ENCODE measurements around the gene ZDHHC4.
"Not testable (repeated sequence)": the region's sequence is repeated elsewhere in the genome, so short reads cannot be mapped to it uniquely, and the experiment has no call there.

Gene ZDHHC4

DNA sequence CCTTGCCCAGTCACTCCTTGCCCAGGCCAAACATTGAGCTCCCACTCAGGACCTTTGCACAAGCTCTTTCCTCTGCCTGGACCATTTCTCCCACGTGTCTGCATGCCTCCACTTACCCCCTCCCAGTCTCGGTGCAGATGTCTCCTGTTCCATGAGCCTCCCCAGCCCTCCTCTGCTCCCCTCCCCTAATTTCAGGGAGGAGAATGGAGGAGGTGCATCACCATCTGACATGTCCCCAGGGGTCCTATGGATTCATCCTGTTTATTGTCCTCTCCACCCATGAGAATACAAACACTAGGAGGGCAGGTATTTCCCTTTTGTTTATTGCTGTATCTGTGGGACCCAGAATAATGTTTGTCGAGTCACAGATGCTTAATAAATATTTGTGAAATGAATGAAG lies 17.4 kb upstream of the ZDHHC4 start:
- FAIRE-seq = peak; percentile 86
- no peak for DNase-seq (ENCODE audit: low spot score)

DNA sequence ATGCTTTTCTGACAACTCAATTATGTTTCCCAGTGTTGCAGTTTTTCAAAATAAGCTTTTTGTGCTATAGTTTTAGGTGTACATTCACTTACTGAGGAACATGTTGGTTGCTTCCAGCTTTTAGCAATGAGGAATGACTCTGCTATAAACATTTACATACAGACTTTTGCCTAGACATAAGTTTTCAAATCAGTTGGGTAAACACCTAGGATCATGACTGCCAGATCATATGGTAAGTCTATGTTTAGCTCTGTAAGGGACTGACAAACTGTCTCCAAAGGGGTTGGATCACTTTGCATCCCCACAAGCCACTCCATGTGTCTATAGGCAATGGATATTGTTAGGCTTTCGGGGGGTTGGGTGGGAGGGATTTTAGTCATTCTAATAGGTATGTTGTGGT lies 15.1 kb upstream of the ZDHHC4 start:
- DNase-seq (ENCODE audit: low spot score) (no peak), FAIRE-seq (peak; percentile 68)

DNA sequence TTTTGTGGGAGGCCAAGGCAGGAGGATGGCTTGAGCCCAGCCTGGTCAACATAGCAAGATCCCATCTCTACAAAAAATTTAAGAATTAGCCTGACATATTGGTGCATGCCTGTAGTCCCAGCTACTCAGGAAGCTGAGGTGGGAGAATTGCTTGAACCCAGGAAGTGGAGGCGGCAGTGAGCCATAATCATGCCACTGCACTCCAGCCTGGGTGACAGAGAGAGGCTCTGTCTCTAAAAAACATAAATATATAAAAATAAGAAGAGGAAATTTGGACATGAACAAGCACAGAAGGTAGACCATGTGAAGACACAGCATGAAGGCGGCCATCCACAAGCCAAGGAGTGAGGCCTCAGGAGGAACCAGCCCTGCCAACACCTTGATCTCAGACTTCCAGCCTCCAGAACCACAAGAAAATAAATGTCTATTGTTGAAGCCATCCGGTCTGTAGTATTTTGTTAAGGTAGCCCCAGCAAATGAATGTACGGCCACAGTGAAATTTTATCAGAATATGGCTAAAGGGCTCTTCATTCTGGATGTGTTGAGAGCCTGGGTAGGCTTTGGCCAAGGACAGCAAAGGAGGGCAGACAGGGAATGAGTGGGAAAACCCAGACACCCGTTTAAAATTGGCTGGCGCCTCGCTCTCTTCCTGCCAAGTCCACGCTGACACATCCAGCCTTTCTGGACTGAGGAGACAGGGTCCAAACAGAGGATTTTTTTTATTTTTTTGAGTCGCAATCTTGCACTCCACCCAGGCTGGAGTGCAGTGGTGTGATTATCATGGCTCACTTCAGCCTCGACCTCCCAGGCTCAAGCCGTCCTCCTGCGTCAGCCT lies 13.1 kb upstream of the ZDHHC4 start:
- no peak for DNase-seq (ENCODE audit: low spot score)
- no peak for FAIRE-seq

DNA sequence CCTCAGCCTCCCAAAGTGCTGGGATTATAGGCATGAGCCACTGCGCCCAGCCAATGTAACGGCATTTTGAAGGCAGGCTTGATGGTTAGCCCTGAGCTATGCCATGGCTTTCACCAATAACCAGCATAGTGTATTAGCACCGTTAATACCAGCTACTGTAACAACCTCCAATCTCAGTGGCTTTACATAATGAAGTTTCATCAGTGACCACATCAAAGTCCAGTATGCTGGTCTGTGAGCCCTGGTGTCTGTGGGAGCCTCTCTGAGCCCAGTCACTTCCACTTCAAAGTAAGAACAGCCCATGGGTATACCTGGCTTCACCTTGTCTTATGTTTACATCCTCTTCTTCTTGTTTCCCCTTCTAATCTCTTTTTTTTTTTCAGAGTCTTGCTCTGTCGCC lies 11.6 kb upstream of the ZDHHC4 start:
- no peak for DNase-seq (ENCODE audit: low spot score)
- peak; percentile 35 for FAIRE-seq

DNA sequence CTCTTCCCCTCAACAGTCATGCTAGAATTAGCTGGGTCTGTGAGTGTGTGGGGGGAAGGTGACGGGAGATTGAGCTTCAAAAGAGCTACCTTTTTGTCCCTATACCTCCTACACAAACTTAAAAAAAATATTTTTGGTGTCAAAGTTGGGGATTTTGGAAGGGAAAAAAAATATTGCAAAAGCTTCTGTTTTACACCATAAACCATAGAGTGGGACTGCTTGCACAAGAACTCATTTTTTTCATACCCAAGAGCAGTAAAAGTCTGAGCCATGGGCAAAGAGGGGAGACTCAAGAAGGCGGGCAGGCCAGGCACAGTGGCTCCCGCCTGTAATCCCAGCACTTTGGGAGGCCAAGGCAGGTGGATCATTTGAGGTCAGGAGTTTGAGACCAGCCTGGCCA lies 9.4 kb upstream of the ZDHHC4 start:
- no peak for FAIRE-seq
- no peak for DNase-seq (ENCODE audit: low spot score)

DNA sequence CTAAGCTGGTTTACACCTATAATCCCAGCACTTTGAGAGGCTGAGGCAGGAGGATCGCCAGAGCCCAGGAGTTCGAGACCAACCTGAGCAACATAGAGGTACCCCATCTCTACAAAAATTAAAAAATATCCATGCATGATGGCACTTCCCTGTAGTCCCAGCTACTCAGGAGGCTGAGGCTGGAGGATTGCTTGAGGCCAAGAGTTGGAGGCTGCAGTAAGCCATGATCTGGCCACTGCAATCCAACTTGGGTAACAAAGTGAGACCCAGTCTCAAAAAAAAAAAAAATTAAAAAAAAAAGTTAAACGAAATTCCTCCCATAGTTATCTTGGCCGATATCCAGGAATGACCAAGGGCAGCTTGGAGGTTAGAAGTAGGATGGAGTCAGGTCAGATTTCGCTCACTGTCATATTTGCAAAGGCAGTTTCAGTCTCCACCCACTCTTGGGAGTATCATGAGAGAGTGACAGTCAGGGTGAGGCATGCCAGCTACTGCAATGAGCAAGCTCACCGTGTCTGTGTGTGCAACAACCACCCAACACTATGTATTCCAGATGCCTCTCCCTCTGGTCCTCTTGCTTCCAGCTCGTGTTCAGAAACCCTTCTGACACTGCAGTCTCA lies 6.0 kb upstream of the ZDHHC4 start:
- no peak for DNase-seq (ENCODE audit: low spot score)
- peak; percentile 96 for FAIRE-seq

DNA sequence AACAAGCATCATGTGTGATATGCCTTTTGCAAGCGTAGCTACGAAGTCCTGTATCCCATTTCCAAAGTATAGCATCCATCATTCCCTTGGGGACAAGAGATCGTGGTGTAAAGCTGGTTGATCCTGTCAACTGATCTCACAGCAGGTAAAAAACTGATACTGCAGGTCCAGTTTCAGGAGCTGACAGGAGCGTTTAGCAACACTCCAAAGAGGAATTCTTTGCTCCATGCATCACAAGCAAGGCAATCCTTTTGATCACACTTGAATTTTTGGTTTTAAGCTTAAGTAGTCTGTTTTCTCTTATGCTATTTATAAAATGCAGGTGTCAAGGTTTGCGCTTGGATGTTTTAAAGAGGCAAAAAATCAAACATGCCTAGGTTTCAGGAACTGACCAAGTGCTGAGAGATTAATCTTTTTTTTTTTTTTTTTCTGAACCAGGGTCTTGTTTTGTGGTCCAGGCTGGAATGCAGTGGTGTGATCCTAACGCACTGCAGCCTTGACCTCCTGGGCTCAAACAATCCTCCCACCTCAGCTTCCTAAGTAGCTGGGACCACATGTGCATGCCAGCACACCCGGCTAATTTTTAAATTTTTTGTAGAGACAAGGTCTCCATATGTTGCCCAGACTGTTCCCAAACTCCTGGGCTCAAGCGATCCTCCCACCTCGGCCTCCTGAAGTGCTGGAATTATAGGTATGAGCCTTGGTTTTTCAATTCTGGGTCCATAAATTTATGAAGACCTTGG lies 1.8 kb upstream of the ZDHHC4 start:
- no peak for DNase-seq (ENCODE audit: low spot score)
- FAIRE-seq = no peak

DNA sequence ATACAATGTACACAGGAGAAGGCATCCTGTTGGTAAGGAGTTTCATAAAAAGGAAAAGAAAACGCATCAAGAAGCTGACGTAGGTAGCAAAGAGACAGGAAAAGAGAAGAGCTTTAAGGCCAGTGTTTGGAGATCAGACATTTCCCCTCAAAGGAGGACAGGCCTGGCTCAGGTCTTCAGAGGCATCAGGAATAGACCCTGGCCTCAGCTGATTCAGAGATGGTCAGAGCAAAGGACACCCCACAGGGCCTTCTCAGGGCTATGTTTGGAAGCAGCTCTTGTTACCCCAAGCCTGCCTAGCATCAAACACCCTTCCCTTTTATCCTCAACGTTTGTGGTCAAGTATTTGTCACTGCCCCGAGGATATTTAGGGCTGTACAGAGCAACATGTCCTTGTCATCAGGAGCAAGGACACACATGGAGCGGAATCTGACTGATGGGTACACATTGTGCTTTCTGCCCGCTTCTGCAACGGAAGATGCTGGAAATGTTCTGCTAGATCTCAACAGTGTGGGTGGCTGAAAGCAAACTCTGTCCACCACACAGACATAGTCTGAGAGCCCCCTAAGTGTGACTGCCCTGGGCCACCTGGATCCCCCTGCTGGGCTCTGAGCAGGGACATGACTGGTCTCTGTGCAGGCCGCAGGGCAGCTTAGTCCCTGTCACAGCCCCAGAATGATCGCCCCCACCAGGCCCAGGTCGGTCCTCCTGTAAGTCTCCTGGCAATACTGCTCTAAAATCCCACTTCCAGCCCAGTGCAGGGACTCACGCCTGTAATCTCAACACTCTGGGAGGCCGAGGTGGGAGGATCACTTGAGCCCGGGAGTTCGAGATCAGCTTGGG lies 1.0 kb upstream of the ZDHHC4 start:
- DNase-seq (ENCODE audit: low spot score) (no peak), FAIRE-seq (peak; percentile 95)

DNA sequence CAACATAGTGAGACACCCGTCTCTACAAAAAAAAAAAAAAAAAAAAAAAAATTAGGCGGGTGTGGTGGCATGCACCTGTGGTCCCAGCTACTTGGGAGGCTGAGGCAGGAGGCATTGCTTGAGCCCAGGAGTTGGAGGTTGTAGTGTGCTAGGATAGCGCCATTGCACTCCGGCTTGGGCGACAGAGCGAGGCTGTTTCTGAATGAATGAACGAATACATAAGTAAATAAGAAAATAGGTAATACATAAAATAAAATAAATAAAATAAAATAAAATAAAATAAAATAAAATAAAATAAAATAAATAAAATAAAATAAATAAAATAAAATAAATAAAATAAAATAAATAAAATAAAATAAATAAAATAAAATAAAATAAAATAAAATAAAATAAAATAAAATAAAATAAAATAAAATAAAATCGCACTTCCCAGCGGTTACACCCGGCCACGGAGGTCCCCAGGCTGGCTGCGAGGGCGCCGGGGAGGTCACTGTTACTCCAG lies 336 bp upstream of the ZDHHC4 start:
- DNase-seq (ENCODE audit: low spot score); FAIRE-seq: not testable (repeated sequence)

DNA sequence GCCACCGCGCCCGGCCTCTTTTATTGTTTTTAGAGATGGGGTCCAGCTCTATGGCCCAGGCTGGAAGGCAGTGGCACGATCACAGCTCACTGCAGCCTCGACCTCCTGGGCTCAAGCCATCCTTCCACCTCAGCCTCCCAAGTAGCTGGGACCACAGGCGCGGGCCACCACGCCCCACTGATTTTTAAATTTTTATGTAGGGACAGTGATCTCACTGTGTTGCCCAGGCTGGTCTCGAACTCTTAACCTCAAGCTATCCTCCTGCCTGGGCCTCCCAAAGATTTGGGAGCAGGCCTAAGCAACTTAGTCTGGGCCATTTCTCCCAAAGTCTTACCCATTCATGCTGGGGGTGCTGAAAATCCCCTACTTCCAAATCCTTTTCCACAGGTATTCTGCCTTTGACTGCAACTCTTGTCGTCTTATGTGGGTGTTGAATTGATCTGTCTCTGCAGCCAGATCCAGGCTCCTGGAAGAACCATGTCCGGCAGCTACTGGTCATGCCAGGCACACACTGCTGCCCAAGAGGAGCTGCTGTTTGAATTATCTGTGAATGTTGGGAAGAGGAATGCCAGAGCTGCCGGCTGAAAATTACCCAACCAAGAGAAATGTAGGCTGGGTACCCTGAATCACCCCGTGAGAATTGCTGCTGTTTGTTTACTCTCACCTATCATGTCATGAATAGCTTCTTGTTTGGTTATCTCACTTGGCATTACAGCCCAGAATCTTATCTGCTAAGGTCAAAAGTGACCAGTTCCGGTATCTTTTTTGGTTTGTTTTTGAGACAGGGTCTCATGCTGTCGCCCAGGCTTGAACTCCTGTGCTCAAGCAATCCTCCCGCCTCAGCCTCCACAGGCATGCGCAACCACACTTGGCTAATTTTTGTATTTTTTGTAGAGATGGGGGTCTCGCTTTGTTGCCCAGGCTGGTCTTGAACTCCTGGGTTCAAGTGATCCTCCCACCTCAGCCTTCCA lies 1.1 kb downstream of the ZDHHC4 start:
- DNase-seq (ENCODE audit: low spot score) (no peak), FAIRE-seq (no peak)

DNA sequence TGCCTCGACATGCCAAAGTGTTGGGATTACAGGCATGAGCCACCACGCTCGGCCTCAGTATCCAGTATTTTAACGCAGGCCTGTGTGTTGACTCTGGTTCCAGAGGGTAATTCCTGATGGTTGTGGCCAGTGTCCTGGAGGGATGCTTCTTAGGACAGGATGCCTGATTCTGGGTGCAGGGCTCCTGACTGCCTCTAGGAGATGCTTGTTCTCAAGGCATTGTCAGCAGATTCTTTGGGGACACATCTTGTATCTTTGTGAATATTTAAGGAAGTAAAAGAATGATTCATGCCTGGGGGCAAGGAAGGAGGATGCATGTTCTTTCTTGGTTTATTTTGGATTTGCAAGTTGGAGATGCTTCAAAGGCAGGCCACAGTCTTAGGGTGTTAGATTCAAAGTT lies 2.2 kb downstream of the ZDHHC4 start:
- FAIRE-seq (no peak), DNase-seq (ENCODE audit: low spot score) (no peak)

DNA sequence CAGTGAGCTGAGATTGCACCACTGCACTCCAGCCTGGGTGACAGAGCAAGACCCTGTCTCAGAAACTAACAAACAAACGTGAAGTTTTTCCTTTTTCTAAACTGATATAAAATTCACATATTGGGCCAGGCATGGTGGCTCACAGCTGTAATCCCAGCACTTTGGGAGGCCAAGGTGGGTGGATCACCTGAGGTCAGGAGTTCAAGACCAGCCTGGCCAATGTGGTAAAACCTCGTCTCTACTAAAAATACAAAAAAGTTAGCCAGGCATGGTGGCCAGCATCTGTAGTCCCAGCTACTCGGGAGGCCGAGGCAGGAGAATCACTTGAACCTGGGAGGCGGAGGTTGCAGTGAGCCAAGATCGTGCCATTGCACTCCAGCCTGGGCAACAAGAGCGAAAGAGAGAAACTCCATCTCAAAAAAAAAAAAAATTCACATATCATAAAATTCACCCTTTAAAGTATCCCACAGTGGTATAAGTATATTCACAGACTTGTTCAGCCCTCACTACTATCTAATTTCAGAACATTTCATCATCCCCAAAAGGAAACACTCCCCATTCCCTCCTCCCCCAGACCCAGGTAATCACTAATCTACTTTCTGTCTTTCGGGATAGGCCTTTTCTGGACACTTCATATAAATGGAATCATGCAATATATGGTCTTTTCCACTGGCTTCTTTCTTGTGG lies 8.6 kb downstream of the ZDHHC4 start:
- not testable (repeated sequence) for FAIRE-seq

DNA sequence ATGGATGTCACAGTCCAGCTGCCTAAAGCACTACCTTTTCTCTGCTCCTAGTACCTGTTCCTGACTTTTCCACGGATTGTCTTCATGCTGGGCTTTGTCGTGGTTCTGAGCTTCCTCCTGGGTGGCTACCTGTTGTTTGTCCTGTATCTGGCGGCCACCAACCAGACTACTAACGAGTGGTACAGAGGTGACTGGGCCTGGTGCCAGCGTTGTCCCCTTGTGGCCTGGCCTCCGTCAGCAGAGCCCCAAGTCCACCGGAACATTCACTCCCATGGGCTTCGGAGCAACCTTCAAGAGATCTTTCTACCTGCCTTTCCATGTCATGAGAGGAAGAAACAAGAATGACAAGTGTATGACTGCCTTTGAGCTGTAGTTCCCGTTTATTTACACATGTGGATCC lies 11.3 kb downstream of the ZDHHC4 start:
- FAIRE-seq (no peak), DNase-seq (ENCODE audit: low spot score) (no peak)

More for the DNA sequence above, 8.6 kb downstream of the ZDHHC4 start:
- not testable (repeated sequence) for DNase-seq (ENCODE audit: low spot score)

DNA sequence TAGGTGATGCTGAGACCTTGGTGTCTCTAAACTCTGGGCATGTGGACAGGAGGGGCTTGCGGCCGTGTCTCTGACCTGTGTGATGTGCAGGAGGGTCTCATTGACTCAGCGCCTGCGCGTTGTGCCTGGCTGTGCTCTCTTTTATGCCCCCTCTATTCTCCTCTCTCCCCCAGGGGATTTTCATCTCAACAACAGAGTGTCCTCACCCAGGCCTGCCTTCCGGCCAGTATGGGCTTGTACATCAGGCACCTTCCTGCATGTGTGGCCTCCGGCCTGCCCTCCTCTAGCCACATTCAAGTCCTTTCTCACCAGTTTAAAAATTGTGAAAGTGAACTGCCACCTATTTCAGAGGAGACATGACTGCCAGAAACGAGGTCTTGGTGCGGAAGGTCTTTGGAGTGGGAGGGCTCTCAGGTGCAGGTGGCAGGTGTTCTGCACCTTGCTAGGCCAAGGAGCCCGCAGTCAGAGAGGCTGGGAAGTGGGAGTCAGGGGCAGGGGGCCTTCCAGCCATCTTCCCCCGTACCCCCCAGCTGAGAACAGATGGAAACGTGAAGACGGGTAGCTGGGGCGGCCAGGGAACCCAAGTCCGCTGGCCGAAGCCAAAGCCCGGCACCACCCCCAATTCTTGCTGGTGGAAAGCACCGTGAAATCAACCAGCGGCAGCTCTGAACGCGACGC lies 12.0 kb downstream of the ZDHHC4 start:
- DNase-seq (ENCODE audit: low spot score) (no peak), FAIRE-seq (no peak)

DNA sequence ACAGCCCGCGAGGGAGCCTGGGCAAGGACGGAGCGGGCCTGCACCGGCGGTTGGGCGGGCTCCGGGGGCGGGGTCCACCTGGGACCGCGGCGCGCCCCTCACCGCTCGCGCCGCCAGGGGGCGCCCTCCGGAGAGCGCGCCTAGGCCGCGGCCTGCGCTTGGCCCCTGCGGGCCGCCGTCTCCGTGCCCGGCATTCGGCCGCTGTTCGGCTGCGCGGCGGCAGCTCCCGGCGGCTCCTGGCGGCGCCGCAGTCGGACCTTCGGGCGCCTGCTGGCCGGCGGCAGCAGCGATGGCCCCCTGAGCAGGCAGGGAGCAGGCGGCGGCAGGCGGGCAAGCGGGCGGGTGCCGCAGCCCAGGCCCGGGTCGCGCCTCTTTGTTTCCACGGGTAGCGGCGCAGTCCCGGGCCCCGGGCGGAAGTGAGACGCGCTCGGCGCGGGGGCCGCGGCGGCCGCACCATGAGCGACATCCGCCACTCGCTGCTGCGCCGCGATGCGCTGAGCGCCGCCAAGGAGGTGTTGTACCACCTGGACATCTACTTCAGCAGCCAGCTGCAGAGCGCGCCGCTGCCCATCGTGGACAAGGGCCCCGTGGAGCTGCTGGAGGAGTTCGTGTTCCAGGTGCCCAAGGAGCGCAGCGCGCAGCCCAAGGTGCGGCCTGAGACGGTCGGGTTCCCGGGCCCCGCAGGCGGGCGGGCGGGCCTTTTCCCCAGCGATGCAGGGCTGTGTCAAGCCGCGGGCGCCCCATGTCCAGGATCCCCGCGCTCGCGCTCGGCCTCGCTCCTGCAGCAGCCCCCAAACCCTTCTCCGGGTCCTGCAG lies 12.8 kb downstream of the ZDHHC4 start, which contains the start of gene INTS15:
Gene INTS15 (plus strand): TSS at position 193 of the 816 bp plus-strand sequence. CDS start 263 bp downstream, at position 456.
- DNase-seq (ENCODE audit: low spot score) (peak; percentile 99), FAIRE-seq (peak; percentile 98)

DNA sequence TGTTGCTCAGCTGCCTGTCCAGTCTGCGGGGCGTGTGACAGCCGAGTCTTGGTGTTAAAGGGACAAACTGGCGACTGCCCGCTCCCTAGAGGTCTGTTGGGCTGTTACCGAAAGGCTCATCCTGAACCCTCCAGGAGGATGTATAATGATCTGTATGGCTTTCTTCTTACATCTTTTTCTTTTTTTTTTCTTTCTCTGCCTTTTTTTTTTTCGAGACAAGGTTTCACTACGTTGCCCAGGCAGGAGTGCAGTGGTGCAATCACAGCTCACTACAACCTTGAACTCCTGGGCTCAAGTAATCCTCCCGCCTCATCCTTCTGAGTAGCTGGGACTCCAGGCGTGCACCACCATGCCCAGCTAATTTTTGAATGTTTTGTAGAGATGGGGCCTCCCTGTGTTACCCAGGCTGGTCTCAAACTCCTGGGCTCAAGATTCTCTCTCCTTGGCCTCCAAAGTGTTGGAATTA lies 13.4 kb downstream of the ZDHHC4 start:
- peak; percentile 72 for FAIRE-seq
- no peak for DNase-seq (ENCODE audit: low spot score)

DNA sequence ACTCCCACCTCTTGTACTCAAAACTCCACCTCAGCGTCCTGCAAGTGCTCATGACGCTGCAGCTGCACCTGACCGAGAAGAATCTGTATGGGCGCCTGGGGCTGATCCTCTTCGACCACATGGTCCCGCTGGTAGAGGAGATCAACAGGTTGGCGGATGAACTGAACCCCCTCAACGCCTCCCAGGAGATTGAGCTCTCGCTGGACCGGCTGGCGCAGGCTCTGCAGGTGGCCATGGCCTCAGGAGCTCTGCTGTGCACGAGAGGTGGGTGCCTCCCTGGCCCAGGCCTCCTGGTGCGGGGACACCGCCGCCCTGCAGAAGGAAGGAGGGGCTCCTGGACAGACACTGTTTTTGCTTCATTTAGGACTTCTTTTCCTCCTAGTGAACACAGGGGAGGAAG lies 22.8 kb downstream of the ZDHHC4 start:
- no peak for DNase-seq (ENCODE audit: low spot score)
- no peak for FAIRE-seq

DNA sequence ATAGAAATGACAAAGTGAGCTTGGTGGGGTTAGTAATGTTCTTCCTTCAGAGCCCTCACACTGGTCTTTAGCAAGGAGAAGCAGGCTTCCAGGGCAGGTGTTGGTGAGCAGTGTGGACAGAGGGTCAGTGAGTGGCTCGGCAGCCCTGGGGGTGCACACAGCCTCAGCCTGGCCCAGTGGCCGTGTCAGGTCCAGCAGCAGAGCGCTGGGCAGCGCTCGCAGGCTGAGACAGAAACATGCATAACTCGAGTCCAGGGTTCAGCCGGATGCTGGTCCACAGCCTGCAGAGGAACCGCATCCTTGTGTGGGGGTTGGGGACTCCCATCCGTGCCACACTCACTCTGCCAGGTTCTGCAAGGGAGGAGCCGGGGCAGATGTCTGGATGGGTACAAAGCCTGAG lies 27.2 kb downstream of the ZDHHC4 start:
- no peak for FAIRE-seq
- no peak for DNase-seq (ENCODE audit: low spot score)
